Sigmoid colon (tissue), 4 donors: Measurements from ENCODE around the gene RBBP7.

Experiments
- CTCF ChIP-seq, 4 experiments: fragments of 450-650 bp in 3 of 4; fragments of 200-600 bp in 1 of 4; IDR thresholded peaks; one replicate each; pipeline ENCODE4 v1.5.1; 2016 to 2019; ENCODE audit warnings: antibody characterized with exemption in 4 of 4, mild to moderate bottlenecking in 3 of 4, moderate library complexity in 2 of 4
- EP300 ChIP-seq, 4 donors: sonication (generic); formaldehyde crosslinking; IDR thresholded peaks; one replicate each; pipeline ENCODE4 v1.6.1; 2017; ENCODE audit warnings: antibody characterized with exemption in 4 of 4
- POLR2A ChIP-seq, 2 donors: fragments of 450-650 bp; IDR thresholded peaks; one replicate each; pipeline ENCODE4 v1.6.1; 2016; ENCODE audit warnings: antibody characterized with exemption in 2 of 2, mild to moderate bottlenecking in 2 of 2, moderate library complexity in 2 of 2
- POLR2AphosphoS5 ChIP-seq, 4 donors: sonication (generic); formaldehyde crosslinking; IDR thresholded peaks; one replicate each; pipeline ENCODE4 v1.6.1; 2017; ENCODE audit warnings: antibody characterized with exemption in 4 of 4

GRCh38 chrX:16914058-16914457, 43.9 kb upstream of the RBBP7 start:
- no peak for TF ChIP-seq CTCF (IDR thresholded peaks at IDR 0.05)
- TF ChIP-seq EP300 (IDR thresholded peaks at IDR 0.05) = no peak
- TF ChIP-seq POLR2A (IDR thresholded peaks at IDR 0.05) = no peak
- no peak for TF ChIP-seq POLR2AphosphoS5 (IDR thresholded peaks at IDR 0.05)
